ENCODE measurements around the gene CREB3L4.
"Not testable (repeated sequence)": the region's sequence is repeated elsewhere in the genome, so short reads cannot be mapped to it uniquely, and the experiment has no call there.

The CREB3L4 gene

DNA sequence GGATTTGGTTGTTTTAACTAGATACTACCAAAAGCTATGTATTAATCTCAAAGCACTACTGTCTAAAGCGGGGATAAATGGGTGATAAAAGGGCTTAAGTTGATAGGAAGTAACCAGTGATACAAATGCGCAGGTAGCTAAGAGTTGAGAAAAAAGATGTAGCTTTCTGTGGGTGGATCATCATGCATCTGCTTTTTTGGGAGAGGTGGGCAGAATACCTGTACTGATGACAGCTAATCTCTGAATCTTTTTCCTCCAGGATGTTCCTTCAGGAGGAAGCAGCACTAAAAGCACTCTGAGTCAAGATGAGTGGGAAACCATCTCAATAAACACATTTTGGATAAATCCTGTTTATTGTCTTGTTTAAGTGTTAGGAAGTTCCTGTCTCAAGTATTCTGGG lies 24.1 kb downstream of the CREB3L4 start:
- DNase-seq (ENCODE audit: insufficient read length) (no peak), FAIRE-seq (no peak)
- TF ChIP-seq POLR2AphosphoS5 (IDR thresholded peaks at IDR 0.05; ENCODE audit: low read depth, low read length) (no peak), POLR2A (IDR thresholded peaks at IDR 0.05; ENCODE audit: low read depth, low read length) (no peak), TAF1 (IDR thresholded peaks at IDR 0.05; ENCODE audit: borderline replicate concordance, low read depth, low read length) (no peak)

DNA sequence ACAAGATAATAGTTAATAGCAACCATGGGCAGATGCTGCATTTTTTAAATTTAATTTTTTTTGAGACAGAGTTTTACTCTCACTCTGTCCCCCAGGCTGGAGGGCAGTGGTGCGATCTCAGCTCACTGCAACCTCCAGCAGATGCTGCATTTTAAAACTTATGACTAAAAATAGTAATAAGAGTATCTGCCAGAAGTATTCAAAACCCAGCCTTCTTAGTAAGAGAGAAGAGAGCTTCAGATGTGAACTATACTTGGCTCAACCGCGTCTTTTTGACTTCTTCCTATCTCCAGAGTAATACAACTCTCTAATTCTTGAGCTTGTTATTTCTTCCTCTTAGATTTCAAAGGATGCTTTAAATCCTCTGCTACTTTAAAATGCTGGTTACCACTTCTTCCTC lies 27.5 kb downstream of the CREB3L4 start:
- FAIRE-seq (no peak), DNase-seq (ENCODE audit: insufficient read length) (no peak)
- TF ChIP-seq POLR2AphosphoS5 (IDR thresholded peaks at IDR 0.05; ENCODE audit: low read depth, low read length) (no peak), POLR2A (IDR thresholded peaks at IDR 0.05; ENCODE audit: low read depth, low read length) (no peak)

DNA sequence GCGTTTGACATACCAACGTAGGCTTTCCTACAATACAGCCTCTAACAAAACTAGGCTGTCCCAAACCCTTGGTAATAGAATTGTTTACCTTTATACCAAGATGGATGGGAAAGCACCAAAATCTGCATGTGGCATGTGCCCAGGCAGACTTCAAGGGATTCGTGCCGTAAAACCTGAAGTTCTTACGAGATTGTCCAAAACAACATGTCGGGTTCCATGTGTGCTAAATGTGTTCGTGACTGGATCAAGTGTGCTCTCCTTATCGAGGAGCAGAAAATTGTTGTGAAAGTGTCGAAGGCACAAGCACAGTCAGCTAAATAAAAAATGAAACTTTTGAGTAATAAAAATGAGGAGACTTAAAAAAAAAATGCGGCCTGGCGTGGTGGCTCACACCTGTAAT lies 27.9 kb downstream of the CREB3L4 start:
- no peak for FAIRE-seq
- 0 out of 2 replicates have a peak, but pooled peaks have one; percentile 23 for TF ChIP-seq POLR2AphosphoS5 (IDR thresholded peaks at IDR 0.05; ENCODE audit: low read depth, low read length)
- TF ChIP-seq POLR2A (IDR thresholded peaks at IDR 0.05; ENCODE audit: low read depth, low read length): no peak
- TF ChIP-seq TAF1 (IDR thresholded peaks at IDR 0.05; ENCODE audit: borderline replicate concordance, low read depth, low read length): no peak

DNA sequence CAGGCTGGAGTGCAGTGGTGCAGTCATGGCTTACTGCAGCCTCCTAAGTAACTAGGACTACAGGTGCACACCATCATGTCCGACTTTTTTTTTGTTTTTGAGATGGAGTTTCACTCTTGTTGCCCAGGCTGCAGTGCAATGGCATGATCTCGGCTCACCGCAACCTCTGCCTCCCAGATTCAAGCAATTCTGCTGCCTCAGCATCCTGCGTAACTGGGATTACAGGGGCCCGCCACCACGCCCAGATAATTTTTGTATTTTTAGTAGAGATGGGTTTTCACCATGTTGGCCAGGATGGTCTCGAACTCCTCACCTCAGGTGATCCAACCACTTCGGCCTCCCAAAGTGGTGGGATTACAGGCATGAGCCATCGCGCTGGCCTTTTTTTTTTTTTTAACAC lies 29.2 kb downstream of the CREB3L4 start:
- FAIRE-seq; DNase-seq (ENCODE audit: insufficient read length): not testable (repeated sequence)

More for the DNA sequence above, 27.9 kb downstream of the CREB3L4 start:
- no peak for DNase-seq (ENCODE audit: insufficient read length)

DNA sequence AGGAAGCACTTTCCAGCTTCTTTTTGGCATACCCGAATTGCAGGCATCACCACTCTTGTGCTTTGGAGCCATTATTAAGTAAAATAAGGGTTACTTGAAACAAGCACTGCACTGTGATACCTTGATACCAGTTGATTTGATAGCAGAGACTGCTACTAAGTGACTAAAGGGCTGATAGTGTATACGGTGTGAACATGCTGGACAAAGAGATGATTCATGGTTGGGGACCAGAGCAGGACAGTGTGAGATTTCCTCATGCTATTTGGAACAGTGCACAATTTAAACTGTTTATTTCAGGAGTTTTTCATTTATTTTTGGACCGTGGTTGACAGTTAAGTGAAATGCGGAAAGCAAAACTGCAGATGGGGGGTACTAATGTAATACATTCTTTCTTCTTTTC lies 32.7 kb downstream of the CREB3L4 start:
- no peak for TF ChIP-seq POLR2A (IDR thresholded peaks at IDR 0.05; ENCODE audit: low read depth, low read length)
- no peak for TF ChIP-seq POLR2AphosphoS5 (IDR thresholded peaks at IDR 0.05; ENCODE audit: low read depth, low read length)
- no peak for TF ChIP-seq TAF1 (IDR thresholded peaks at IDR 0.05; ENCODE audit: borderline replicate concordance, low read depth, low read length)
- FAIRE-seq: no peak
- DNase-seq (ENCODE audit: insufficient read length): no peak

DNA sequence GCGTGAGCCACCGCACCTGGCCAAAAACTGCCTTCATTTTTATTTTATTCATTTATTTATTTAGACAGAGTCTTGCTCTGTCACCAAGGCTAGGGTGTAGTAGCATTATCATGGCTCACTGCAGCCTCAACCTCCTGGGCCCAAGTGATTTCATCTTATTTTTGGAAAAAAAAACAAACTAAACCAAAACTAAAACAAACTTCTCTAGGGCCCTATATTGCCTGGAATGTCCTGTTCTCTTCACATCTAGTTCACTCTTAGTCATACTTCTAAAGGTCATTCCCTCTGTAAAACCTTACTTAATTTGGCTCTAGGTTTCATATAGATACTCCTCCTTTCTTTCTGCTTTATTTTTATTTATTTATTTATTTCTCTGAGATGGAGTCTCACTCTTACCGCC lies 38.4 kb downstream of the CREB3L4 start:
- FAIRE-seq (no peak), DNase-seq (ENCODE audit: insufficient read length) (no peak)
- TF ChIP-seq POLR2AphosphoS5 (IDR thresholded peaks at IDR 0.05; ENCODE audit: low read depth, low read length): no peak
- no peak for TF ChIP-seq TAF1 (IDR thresholded peaks at IDR 0.05; ENCODE audit: borderline replicate concordance, low read depth, low read length)
- no peak for TF ChIP-seq POLR2A (IDR thresholded peaks at IDR 0.05; ENCODE audit: low read depth, low read length)

DNA sequence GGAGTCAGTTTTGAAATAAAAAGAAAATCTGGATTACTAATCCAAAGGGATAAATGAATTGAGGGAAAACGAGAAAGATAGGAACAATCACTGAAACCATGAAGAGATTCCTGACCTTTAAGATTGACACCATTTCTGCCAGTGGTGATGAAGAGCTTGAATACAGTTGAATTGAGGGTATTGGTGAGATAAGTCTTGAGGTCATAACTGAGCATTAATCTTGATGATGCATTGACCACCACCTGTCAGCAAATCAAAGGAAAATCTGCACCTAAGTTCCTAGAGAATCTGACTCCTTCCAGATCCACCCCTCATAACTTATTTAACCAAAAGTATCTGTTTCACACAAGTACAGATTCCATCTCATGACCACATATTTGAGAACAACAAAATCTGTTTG lies 44.4 kb downstream of the CREB3L4 start:
- TF ChIP-seq POLR2A (IDR thresholded peaks at IDR 0.05; ENCODE audit: low read depth, low read length) (no peak), POLR2AphosphoS5 (IDR thresholded peaks at IDR 0.05; ENCODE audit: low read depth, low read length) (no peak), TAF1 (IDR thresholded peaks at IDR 0.05; ENCODE audit: borderline replicate concordance, low read depth, low read length) (no peak)
- DNase-seq (ENCODE audit: insufficient read length) (no peak), FAIRE-seq (no peak)

DNA sequence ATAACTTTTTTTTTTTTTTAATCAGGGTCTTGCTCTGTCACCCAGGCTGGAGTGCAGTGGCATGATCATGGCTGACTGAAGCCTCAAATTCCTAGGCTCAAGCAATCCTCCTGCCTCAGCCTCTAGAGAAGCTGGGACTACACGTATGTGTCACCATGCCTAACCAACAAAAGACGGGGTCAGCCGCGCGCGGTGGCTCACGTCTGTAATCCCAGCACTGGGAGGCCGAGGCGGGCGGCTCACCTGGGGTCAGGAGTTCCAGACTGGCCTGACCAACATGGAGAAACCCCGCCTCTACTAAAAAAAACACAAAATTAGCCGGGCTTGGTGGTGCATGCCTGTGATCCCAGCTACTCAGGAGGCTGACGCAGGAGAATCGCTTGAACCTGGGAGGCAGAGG lies 44.8 kb downstream of the CREB3L4 start:
- FAIRE-seq; DNase-seq (ENCODE audit: insufficient read length): not testable (repeated sequence)

DNA sequence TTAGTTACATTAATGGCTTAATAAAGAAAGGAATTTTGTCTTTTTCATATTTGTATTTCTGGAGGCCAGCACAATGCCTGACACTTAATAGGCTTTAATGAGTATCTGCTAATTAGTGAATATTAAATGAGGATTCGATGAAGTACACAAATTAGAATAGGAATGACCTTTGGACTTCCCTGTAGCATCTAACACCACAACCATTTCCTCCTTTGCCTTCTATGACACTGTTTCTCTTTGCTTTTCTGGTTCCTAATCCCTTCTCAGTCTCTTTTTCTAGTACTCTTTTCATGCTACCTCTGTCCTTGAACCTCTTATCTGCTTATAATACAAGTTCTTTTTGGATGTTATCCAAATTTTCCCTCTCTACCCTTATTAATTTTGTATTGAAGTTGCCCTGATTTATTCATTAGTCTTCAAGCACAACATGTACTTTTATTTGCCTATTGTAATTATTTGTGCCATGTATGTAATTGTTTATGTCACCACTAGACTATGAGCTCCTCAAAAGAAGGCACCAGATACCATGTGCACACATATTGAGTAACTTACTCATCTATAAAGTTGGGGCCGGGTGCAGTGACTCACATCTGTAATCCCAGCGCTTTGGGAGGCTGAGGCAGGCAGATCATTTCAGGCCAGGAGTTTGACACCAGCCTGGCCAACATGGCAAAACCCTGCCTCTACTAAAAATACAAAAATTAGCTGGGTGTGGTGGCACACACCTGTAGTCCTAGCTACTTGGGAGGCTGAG lies 46.6 kb downstream of the CREB3L4 start:
- TF ChIP-seq TAF1 (IDR thresholded peaks at IDR 0.05; ENCODE audit: borderline replicate concordance, low read depth, low read length) (no peak), POLR2A (IDR thresholded peaks at IDR 0.05; ENCODE audit: low read depth, low read length) (no peak), POLR2AphosphoS5 (IDR thresholded peaks at IDR 0.05; ENCODE audit: low read depth, low read length) (no peak)

DNA sequence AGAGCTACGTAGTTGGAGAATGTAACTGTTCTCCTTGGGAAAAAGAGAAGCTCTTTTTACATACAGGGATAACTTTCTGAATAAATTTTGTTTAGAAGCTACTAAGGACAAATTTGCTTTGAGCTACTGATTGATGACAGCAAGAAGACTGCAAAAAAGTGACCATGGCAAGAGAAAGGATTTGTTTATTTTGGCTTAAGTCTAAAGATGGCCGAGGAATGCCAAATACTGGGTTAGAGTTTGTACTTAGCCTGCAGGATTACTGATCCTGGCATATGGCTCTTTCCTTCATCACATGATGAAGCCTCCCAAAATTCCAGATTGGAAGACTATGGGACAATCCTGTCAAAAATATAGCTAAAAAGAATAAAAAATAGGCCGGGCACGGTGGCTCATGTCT lies 51.6 kb downstream of the CREB3L4 start:
- TF ChIP-seq POLR2AphosphoS5 (IDR thresholded peaks at IDR 0.05; ENCODE audit: low read depth, low read length): no peak
- no peak for TF ChIP-seq TAF1 (IDR thresholded peaks at IDR 0.05; ENCODE audit: borderline replicate concordance, low read depth, low read length)
- TF ChIP-seq POLR2A (IDR thresholded peaks at IDR 0.05; ENCODE audit: low read depth, low read length): no peak
- DNase-seq (ENCODE audit: insufficient read length) (no peak), FAIRE-seq (no peak)

More for the DNA sequence above, 46.6 kb downstream of the CREB3L4 start:
- FAIRE-seq: no peak
- no peak for DNase-seq (ENCODE audit: insufficient read length)

DNA sequence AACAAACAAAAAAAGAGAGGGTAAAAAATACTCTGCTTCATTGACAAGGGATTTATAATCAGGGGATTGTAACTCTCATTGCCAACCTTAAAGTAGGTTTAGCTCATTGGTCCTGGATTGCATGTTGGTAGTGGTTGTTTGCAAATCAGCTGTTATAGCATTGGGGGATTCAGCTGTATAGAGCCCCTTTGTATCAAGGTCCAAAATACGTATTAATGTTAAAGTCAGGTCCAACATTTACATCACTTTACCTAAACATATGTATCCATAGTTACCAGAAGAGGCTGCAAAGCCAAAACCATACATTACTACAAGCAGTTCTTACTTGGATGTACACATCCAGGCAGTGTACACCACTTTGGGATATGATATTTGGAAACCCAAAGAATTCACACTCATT lies 52.2 kb downstream of the CREB3L4 start:
- TF ChIP-seq POLR2AphosphoS5 (IDR thresholded peaks at IDR 0.05; ENCODE audit: low read depth, low read length) (no peak), POLR2A (IDR thresholded peaks at IDR 0.05; ENCODE audit: low read depth, low read length) (no peak), TAF1 (IDR thresholded peaks at IDR 0.05; ENCODE audit: borderline replicate concordance, low read depth, low read length) (no peak)
- FAIRE-seq (no peak), DNase-seq (ENCODE audit: insufficient read length) (no peak)
